Mucosa of descending colon (tissue), 3 donors: ENCODE measurements around the gene PTPRN. TPM values are rescaled to one million over a fixed set of nuclear protein-coding genes. Genes with fewer than 3 reads are reported as not detected.

Source experiments
- ATAC-seq: fragments of 200-7000 bp; cut with Tn5 transposase; one replicate; pipeline ENCODE4 v1.9.1; 2020; ENCODE audit warnings: mild to moderate bottlenecking, moderate library complexity
- DNase-seq, 3 donors: peaks; one replicate each; pipeline ENCODE4 v3.0.0-alpha.2; 2020
- H3K36me3 ChIP-seq: fragments of 200-600 bp; one replicate; pipeline ENCODE4 v1.8.0; 2021; ENCODE audit warnings: low read depth, mild to moderate bottlenecking
- H3K4me1 ChIP-seq: fragments of 200-600 bp; one replicate; pipeline ENCODE4 v1.8.0; 2021; ENCODE audit warnings: low read depth, mild to moderate bottlenecking
- H3K4me3 ChIP-seq: fragments of 200-600 bp; one replicate; pipeline ENCODE4 v1.8.0; 2021; ENCODE audit warnings: mild to moderate bottlenecking
- H3K9me3 ChIP-seq: fragments of 200-600 bp; one replicate; pipeline ENCODE4 v1.8.0; 2021; ENCODE audit warnings: mild to moderate bottlenecking
- CTCF ChIP-seq: fragments of 200-600 bp; IDR thresholded peaks from one replicate; pipeline ENCODE4 v1.8.0; 2022; ENCODE audit warnings: antibody characterized with exemption, mild to moderate bottlenecking
- intact Hi-C, 2 donors: fragments of 100-400 bp; cut with DNase I in 1 of 2; cut with micrococcal nuclease in 1 of 2; formaldehyde crosslinking; loops; one replicate each; pipeline versions ENCODE4 v1.11.0 to v1.11.1; 2022; cut with DNase I, micrococcal nuclease
- total RNA-seq, 3 donors: library from RNA; stranded (reverse); fragmentation: NEBNext Ultra II Directional in 2 of 3; extraction: Animal tissue kit (Norgen Biotek cat#: 25700) in 2 of 3; gene quantifications; one replicate each; pipeline versions ENCODE4 v1.2.1 to v1.2.4, GENCODE V29; 2021 to 2023
- donor health status: DM: no; HTN: no; CAD: no; lungs with moderate emphysema.
- donor health status: DM: no; HTN: no; CAD: no.
- donor health status: DM: no; HTN: yes; CAD: no.

Gene PTPRN
- total RNA-seq, 3 donors from 2014 or later, result 0.72 to 13.0 (median 1.0) TPM

DNA sequence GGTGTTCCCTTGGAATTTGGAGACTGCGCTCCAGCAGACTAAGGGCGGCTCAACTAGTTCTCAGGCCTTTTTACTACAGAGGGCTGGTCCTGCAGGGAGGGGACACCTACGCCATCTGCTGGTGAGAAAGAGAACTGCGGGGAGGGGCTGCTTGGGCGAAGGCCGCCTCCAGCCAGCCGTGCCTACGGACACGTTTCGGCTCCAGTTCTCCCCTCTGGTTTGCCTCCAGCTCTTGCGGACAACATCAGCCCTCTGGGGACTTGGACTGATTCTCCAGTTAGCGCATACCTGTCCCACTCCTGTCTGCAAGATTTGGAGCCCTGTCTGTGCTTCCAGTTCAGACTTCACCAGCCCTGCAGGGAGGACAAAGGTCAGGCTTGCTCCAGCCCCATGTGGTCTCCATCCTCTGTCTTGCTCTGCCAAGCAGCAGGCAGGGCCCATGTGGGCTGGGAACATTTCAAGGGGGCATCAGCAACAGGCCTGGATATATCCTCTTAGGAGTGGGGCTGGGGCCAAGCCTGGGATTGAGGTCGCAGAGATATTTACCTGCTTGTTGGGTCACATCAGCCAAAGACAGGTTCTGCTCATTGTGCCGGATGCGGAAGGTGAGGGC, 10.3 kb downstream of the PTPRN start:
- no peaks in the 10 kb centered on the region for H3K9me3 ChIP-seq
- no peak overlapping the region for H3K4me3 ChIP-seq
- DNase-seq (peak; percentile 87 to 97 (median 95)), ATAC-seq (peak; percentile 78)
- no peaks in the 10 kb centered on the region for H3K36me3 ChIP-seq
- TF ChIP-seq CTCF, result peak; percentile 99
- H3K4me1 ChIP-seq, result peaks cover 12% of the 10 kb centered on the region
- intact Hi-C loops, result no loop called here

DNA sequence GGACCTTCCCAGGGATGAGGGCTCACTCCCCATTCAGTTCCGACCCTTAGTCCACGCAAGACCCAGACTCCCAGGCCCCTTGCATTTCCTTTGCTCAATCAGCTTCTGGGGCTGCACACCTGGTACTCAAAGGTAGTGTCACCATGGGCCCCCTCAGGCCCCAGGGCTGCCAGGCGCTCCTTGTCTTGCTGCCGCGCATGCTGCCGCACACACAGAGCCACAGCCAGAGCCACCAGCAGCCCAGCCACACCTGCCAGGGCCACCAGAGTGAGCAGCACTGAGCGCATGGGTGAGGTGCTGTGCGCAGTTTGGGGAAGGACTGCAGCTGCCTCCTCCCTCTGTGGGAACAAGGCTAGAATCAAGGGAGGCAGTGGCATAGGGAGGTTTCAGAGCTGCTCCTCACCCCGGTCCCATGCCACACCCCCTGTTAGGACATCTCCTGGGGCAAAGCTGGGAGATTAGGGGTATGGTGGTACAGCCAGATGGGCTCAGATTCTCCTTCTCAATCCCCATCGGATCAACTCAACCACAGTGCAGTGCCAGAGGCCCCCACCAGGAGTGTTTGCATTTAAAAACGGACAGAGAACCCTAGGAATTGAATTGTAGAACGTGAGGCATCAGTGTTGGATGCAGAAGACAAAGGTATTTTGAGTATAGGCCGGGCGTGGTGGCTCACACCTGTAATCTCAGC, 11.3 kb downstream of the PTPRN start:
- ATAC-seq (no peak), DNase-seq (no peak)
- Histone ChIP-seq H3K36me3 (no peaks in the 10 kb centered on the region), H3K9me3 (no peaks in the 10 kb centered on the region), H3K4me3 (no peak overlapping the region), H3K4me1 (peaks cover 12% of the 10 kb centered on the region)
- no peak for TF ChIP-seq CTCF
- intact Hi-C loops, result no loop called here

- H3K36me3 ChIP-seq, result no peaks in the 10 kb centered on the region
- no peaks in the 10 kb centered on the region for H3K9me3 ChIP-seq
- no peak overlapping the region for H3K4me3 ChIP-seq
- intact Hi-C loops, result no loop called here
- DNase-seq, result no peak
- no peak for TF ChIP-seq CTCF
- peaks cover 12% of the 10 kb centered on the region for H3K4me1 ChIP-seq
- ATAC-seq, result no peak
Observed at GRCh38 chr2:219296631-219297391, 12.4 kb downstream of the PTPRN start.

DNA sequence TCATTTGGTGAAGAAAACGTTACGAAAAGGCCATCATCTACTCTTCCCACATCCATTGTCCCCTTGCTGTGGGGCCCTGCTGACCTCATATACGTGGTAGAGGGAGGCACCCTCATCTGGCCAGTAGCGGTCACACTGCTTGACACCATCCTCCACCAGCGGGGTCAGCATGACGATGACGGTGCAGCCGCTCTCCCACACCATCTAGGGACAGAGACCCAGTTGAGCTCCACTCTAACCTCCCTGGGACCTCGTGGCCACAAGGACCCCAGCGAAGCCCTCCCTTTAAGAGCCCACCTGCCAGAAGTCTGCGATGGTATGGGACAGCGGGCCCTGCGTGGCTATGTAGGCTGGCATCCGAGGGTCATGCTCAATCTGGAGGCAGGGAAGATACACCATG, 13.1 kb downstream of the PTPRN start:
- ATAC-seq (no peak), DNase-seq (no peak)
- no peaks in the 10 kb centered on the region for H3K9me3 ChIP-seq
- no peak overlapping the region for H3K4me3 ChIP-seq
- no peaks in the 10 kb centered on the region for H3K36me3 ChIP-seq
- intact Hi-C loops, result no loop called here
- H3K4me1 ChIP-seq, result peaks cover 12% of the 10 kb centered on the region
- TF ChIP-seq CTCF, result no peak

- intact Hi-C loops, result loop anchor here in 1 of 2 donors (5.0 kb wide), 1 partner anchor 132 kb away; the partner anchor contains the start of gene NHEJ1
Observed at GRCh38 chr2:219294356-219295351, 14.5 kb downstream of the PTPRN start.

More at GRCh38 chr2:219294356-219295351, 14.5 kb downstream of the PTPRN start:
- no peaks in the 10 kb centered on the region for H3K9me3 ChIP-seq
- peaks cover 12% of the 10 kb centered on the region for H3K4me1 ChIP-seq
- no peak overlapping the region for H3K4me3 ChIP-seq
- DNase-seq (peak; percentile 91 to 94 (median 92)), ATAC-seq (peak; percentile 98)
- peak; percentile 100 for TF ChIP-seq CTCF
- H3K36me3 ChIP-seq, result no peaks in the 10 kb centered on the region
